ENCODE results near the gene EPN2.

Gene EPN2

DNA sequence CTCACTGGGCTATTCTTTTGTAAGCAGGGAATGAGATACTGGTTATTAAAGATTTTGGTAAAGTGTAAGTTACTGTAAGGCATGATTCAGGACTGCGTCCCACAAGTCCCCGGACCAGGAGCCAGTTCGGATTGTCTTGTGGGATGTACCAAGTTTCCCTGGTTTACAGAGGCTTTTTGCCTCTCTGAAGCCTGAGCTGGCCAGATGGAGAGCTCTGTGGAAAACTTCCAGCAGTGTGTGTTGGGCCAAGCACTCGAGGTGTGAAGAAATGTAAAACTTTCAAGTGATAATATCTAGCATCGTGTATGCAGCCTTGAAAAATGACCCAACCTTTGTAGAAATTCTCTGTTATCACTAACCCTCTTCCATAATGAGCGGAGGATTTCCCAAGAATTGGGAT lies 2.4 kb downstream of the EPN2 start:
- no peak for DNase-seq (ENCODE audit: low spot score)

DNA sequence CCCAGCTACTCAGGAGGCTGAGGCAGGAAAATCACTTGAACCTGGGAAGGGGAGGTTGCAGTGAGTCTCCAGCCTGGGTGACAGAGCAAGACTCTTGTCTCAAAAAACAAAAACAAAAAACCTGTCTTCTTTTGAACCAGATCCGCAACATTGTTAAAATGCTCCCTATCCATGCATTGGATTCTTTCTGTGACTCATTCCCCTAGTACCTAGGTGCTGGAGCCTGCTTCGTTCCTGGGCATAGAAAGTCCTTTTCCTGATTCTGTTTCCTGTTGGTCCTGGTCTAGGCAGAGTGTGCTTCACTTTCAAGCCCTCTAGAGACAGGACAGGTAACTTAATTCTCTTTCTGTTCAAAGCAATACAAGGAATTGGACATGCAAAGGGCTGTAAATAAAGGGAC lies 5.2 kb downstream of the EPN2 start:
- no peak for DNase-seq (ENCODE audit: low spot score)

DNA sequence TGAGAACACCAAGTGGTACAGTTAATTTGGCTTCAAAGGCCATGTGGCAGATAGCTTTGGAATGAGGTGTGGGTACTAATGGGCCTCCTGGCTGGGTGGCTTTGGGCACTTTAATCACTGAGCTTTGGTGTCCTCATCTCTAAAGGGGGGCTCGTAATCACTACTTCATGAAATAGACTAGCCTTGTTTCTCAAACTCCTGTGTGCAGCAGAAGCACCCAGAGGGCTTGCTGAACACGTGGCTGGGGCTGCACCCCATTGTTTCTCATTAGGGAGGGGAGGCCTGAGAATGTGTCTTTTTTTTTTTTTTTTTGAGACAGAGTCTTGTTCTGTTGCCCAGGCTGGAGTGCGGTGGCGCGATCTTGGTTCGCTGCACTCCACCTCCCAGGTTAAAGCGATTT lies 5.8 kb downstream of the EPN2 start:
- DNase-seq (ENCODE audit: low spot score), result no peak

DNA sequence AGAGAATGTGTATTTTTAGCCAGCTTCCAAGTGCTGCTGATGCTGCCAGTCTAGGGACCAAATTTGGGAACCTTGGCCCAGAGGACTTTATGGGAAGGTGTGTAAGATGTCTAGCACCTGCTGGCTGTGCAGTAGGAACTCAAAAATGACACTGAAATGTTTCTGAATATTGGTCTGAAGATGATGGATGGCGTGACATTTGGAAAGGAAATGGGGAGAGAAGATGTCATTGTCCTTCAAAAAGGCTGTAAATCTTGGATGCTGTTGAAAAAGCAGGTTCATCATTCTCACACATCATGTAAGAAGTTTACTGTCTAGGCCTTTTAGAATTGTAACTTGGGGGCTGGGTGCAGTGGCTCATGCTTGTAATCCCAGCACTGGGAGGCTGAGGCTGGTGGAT lies 6.7 kb downstream of the EPN2 start:
- DNase-seq (ENCODE audit: low spot score), result no peak

DNA sequence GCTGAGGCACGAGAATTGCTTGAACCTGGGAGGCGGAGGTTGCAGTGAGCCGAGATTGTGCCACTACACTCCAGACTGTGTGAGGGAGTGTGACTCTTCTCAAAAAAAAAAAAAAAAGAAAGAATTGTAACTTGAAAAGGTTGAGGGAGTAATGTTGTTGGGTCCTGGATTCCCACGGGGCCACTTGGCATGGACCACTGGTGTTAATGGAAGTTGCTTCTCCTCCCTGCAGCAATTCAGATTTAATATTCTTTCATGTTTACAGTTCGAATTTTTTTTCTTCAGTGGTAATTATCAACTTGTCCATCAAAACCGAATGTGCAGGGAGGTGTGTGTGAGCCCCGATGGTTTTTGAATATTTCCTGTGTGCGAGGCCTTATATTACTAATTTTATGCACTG lies 7.2 kb downstream of the EPN2 start:
- no peak for DNase-seq (ENCODE audit: low spot score)

DNA sequence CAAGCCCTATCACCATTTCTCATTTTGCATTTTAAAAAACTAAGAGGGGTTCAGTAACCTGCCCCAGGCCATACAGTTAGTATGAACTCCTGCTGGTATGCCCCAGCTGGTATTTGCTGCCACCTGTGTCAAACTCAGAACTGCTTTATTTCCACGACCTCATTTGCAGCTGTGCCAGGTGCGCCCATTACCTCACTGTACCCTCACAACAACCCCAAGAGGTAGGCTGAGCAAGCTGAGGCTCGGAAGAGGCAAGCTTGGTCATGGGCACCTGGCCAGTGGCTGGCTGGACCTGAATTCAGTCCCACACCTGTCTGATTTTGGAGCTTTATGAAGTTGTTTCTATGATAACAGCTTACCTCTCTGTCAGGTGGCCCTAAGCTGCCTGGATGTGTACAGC lies 7.6 kb downstream of the EPN2 start:
- no peak for DNase-seq (ENCODE audit: low spot score)

DNA sequence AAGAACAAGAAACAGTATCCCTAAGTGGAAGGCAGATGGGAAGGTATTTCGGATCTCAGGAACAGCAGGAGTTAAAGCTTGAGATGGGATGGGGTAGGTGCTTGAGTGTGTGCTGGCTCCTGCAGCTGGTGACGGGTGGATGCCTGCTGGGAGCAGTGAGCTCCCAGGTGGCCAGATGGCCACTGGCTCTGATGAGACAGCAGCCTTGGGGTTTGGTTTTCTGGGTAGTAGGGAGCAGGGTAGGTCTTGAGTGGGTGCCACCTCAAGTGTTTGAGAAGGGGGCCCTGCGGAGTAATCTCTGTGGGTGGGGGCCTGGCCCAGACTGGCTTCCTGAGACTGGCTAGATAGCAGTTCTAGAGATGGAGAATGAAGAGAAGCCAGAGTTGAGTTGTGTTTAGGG lies 10.3 kb downstream of the EPN2 start:
- DNase-seq (ENCODE audit: low spot score), result no peak

DNA sequence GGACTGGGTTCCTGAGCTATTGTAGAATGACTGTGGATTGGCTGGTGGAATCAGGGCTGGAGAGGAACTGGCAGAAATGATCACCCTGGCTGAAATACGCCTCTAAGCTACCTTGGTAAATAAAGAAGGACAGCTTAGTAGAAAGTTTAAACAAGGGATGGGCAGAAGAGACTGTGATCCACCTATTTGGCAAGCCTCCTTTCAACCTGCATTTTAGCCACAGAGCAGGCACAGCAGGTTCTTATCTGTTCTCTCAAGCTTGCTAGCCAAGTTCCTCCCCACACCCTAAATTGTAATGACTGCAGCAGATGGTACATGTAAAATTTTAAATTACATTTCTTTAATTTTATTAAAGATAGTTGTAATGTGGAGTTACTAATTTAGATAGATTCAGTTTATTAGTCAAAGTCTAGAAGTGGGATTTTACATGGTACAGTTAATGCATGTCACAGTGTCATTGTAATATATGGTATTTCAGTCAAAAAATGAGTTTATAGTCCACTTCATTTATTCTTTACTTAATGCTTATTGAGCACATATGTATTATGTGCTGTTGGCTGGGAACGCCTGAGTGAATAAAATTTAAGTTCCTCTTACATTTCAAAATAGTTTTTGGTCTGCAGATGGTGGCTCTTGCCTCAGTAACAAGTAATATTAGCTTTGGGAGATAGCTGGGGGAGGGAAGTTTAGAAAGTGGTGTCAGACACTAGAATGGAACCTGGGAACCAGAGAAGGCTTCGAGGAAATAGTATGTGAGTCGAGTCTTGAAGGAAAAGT lies 11.2 kb downstream of the EPN2 start:
- DNase-seq (ENCODE audit: low spot score), result no peak

DNA sequence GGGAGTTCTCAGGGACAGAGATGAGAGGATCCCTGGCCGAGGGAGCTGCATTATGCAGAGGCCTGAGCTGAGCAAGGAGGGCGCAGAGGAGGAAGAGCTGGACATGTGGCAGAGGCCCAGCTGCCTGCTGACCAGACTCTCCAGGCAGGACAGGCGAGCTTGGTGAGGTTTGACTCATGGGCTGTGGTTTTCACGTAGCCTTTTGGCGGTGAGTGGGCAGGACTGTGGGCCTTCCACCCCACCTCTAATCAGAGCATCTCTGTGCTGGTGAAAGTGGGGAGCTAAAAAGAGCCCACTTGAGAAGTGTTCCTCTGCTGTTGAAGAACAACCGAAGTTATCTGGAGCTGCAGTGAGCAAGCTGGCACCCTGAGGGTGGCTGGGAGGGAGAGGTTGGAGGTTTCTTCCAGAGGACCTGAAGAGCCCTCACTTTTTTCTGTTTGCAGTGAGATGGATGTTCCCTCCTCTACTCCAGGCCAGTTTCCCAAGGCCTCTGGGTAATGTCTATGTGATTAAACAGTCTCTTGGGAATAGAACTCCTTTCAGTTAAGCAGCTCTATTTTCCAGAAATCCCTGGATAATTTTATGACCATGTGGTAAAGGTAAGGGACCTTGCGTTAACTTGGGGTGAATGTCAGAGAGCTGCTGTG lies 11.9 kb downstream of the EPN2 start:
- no peak for DNase-seq (ENCODE audit: low spot score)

DNA sequence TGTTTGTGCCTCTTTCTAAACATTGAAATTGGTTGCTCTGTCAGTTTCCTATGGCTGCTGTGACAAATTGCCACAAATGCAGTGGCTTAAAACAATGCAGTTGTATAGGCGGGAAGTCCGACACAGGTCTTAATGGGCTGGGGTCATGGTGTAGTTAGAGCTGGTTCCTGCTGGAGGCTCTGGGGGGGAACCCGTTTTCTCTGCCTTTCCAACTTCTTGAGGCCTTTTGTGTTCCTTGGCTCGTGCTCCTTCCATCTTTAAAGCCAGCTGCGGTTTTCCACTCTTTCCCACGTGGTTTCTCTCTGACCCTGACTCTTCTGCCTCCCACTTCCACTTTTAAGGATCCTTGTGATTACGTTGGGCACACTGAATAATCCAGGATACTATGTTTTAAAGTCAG lies 12.5 kb downstream of the EPN2 start:
- DNase-seq (ENCODE audit: low spot score), result no peak

DNA sequence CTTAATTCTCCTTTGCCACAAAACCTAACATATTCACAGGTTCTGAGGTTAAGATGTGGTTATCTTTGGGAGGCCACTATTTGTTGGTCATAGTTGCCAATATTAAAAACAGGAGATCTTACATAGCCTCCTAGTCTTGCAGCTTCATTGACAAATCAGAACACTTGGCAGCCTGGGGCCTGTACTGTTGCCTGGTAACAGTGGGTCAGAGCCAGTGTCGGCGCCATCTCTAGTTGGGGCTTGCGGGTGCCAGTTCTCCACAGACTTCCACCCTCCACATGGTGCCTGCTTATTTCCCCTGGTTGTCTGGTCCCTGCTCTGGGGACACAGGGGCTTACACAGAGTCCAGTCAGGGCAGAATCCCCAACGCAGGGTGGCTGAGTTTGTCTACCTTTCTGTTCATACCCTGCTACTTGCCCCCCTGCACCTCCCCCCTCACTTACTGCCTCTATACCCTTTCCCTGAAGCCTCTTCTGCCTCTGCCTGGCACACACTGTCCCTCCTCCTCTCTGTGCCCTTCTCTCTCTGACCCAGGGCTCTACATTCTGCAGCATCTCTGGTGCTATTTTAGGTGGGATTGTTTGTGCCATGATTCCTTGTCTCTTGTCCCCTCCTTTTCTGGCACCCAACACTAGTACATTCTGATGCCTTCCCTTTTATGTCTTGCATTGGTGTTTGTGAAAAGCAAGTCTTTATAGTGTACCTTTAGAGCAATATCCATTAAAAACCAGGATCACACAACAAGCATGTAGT lies 13.4 kb downstream of the EPN2 start:
- DNase-seq (ENCODE audit: low spot score), result no peak

DNA sequence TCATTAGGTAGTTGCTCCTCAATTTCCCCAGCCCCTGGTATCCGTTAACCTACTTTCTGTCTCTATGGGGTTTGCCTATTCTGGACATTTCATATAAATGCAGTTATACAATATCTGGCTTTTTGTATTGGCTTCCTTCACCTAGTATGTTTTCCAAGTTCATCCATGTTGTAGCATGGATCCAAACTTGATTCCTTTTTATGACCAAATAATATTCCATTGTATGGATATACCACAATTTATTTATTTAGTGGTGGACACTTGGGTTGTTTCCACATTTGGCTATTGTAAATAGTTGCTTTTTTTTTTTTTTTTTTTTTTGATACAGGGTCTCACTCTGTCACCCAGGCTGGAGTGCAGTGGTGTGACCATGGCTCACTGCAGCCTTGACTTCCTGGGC lies 15.9 kb downstream of the EPN2 start:
- DNase-seq (ENCODE audit: low spot score), result no peak

DNA sequence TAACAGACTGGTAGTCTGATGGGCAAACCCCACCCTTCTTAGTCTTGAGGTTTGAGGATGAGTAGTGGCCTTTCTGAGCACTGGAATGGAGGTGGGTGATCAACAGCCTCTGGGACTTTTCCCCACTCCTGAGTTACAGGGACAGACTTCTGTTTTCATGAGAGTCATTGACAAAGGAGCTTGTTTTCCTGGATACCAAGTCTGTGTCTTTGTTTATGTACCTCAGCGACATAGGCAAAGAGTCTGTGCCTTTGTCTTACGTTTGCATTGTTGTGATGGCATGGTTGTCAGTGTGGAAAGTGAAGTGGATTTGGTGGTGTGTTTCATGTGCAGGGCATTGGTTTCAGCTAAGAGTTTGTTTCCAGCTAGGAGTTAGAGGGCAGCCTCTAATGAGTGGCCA lies 17.5 kb downstream of the EPN2 start:
- DNase-seq (ENCODE audit: low spot score), result no peak

DNA sequence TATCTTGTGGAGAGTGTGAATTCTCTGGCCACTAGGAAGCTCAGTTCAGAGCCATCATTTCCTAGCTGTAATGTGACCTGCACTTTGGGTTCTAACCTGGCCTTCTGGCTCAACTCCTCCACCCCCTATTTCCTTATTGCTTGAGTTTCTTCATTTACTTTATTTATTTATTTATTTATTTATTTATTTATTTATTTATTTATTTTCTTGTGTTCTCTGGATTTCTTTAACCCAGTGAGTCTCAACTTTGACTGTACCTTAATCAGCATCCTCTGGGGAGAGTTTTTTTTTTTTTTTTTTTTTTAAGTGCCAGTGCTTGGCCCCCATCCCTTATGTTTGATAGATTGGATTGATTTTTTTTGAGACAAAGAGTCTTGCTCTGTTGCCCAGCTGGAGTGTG lies 18.1 kb downstream of the EPN2 start:
- DNase-seq (ENCODE audit: low spot score), result no peak

DNA sequence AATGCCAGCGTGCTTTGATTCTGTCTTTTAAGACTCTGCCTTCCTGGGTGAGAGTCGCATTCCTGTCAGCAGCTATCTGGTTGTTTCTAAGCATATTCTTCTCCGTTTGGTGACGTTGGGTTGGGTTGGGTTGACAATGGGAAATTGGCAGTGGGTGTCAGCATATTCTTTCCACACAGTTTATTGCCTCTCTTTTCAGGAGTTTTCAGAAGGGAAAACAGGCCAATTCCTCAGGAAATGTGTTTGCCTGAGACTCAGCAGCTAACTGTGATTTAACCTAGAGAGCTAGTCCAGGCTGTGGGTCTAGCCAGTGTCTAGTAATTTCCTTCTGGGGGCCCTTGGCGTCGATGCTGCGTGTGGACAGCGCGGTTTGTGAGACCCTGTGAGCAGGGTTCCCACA lies 21.2 kb downstream of the EPN2 start:
- DNase-seq (ENCODE audit: low spot score), result no peak

DNA sequence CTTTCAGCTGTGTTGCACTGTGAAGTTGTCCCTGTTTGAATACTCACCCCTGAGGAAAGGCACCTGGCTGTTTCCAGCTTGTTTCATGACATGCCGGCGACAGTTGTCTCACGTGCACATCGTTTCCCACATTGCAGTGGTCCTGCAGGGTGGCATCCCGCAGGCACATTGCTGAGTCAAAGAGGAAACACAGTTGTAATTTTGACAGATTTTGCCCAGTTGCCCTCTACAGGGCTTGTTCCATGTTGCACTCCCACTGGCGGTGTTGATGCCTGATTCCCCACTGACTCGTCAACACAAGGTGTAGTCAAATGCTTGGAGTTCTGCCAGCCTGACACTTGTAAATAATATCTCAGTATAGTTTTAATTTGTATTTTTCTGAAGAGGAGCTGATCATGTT lies 23.8 kb downstream of the EPN2 start:
- no peak for DNase-seq (ENCODE audit: low spot score)

DNA sequence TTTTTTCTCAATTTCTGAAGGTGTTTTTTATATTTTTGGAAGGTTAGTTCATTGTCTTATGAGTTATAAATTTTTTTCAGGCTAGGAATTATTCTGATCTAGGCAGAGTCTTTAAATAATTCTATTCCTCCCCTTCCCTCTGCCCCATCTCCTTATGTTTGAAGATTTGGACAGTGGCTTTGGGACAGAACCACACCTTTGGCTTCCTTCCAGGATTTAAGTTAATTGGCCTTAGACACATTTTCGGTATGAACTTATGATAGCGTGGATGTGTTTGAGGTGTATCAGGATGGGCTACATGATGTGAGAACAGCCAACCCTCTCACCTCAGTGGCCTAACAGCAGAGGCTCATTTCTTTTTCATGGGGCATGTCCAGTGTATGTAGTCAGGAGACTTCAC lies 24.3 kb downstream of the EPN2 start:
- DNase-seq (ENCODE audit: low spot score), result no peak

DNA sequence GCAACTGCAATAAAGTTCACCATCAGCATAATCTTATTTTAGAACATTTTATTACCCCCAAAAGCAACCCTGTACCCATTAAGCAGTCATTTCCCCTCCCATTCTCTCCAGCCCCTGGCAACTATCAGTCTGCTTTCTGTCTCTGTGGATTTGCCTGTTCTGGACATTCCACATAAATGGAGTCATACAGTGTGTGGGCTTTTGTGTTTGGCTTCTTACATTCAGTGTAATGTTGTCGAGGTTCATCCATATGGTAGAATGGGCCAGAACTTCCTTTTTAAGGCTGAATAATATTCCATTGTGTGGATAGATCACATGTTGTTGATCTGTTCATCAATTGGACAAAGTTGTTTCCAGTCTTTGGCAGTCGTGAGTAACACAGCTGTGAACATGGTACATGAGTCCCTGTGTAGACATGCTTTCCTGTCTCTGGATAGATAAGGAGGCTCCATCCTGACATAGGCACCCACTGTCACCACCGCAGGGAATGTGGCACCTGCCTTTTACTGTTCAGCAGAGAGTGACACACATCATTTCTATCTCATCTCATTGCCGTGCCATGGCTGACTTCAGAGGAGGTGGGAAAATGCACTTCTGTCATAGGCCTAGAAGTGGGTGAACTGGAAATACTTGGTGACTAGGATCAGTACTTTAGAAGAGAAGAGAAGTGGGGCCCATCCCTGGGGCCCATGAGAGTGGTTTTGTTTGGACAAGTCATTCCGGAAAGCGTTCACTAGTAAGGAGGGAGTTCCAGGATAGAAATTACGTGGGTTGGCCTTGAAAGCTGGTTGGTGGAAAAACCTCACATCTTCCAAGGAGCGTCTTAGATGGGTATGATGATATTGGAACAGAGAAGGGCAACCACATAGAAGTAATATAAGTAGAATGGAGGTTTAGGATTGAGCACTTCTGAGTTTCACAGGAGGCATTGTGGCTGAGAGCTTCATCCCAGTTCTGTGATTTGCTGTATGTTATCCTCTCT lies 25.8 kb downstream of the EPN2 start:
- DNase-seq (ENCODE audit: low spot score), result no peak

DNA sequence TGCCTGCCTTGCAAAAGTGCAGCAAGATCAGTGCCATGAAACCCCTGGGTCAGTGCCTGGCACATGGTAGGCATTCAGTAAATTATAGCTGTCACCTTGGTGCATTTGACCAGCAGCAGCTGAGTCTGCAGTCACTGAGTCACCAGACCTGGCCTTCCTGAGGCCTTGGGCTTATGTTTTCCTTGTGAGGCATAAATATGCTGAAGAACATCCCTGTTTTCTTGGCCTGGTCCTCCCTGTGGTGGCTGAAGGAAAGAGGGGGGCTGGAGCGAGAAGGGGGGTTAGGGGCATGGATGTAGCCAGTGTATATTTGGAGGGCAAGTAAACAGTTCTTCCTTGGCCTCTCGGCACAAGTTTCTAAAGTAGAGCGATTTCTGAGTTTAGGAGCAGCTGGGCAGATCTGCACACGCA lies 26.5 kb downstream of the EPN2 start:
- DNase-seq (ENCODE audit: low spot score), result no peak

DNA sequence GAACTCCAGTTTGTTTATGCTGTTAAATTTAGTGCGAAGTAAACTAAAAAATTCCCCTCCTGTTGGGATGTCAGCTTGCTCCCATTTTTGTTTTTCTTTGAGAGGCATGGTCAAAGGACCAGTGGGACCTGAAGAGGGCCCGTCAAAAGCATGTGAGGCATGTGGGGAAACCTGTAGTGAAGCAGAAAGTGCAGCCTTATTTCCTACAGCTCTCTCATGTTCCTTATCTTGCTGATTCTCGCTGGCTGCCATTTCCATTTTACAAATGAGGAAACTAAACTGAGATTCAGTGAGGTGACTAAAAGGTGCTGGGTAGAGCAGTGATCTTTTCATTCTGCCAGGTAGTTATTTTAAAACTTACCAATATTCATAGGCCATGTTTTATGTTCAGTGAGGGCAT lies 27.1 kb downstream of the EPN2 start:
- no peak for DNase-seq (ENCODE audit: low spot score)

DNA sequence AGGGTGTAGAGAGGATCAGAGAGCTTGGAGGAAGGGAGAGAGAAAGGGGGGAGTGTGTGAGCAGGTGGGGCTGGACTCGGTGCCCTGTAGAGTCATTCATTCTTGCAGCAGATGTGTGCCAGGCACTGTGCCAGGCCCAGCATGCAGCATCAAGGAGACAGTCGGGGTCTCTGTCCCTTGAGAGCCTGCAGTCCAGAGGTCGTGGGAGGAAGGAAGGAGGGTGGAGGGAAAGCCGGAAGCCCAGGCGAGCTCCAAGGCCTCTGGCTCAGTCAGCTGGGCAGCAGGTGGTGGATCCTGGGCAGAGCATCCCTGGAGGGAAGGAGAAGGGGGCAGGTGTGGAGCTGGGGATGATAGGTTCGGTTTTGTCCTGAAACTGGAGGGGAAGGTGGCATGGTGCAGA lies 27.5 kb downstream of the EPN2 start:
- DNase-seq (ENCODE audit: low spot score), result no peak

DNA sequence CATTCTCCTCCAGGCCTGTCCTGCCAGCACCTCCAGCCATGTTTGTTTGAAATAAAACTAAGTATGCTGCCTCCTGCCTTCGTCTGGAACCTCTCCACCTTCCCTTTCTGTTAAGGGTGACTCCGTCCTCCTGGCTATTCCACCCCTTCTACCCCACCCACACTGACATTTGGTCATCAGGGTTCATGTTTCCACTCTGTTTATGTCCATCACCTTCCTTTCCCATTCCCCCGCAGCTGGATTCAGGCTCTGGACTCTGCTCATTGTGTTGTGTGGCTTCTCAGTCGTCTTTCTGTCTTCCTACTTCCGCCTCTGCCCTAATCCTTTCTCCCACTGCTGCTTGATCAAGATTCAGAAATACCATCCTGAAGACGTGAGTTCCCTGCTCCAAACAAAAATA lies 28.6 kb downstream of the EPN2 start:
- no peak for DNase-seq (ENCODE audit: low spot score)
